ENCODE measurements around the gene KIZ. TPM values are rescaled to one million over a fixed set of nuclear protein-coding genes. Genes with fewer than 3 reads are reported as not detected.
"Not testable (repeated sequence)": the region's sequence is repeated elsewhere in the genome, so short reads cannot be mapped to it uniquely, and the experiment has no call there.

KIZ gene
- total RNA-seq, 1 donor from 2014 or later, result 18.0 TPM

DNA sequence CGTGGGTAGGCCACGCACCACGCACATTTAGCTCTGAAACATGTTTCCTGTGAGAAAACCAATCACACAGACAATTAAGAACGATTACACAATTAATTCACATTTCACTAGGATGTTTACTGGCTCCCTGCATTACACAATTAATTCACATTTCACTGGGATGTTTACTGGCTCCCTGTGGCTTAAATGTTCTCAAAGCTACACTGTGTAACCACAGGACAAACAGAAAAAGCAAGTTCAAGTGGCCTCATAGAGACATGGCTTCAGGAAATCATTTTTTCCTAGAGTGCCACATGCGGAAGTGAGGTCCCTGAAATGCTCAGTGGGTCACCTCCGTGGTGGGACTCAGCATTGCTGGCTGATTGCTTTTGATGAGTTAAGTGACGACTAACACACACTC, 115.5 kb downstream of the KIZ start:
- CTCF ChIA-PET, result no interaction called here
- Mint-ChIP-seq H3K4me1 (no peaks in the 10 kb centered on the region), H3K4me3 (no peak overlapping the region), H3K36me3 (ENCODE audit: low read depth) (peaks cover 56% of the 10 kb centered on the region), H3K9me3 (no peaks in the 10 kb centered on the region), H3K27ac (no peak overlapping the region), H3K27me3 (no peaks in the 10 kb centered on the region)
- ATAC-seq (ENCODE audit: low read depth) (no peak), DNase-seq (no peak)
- POLR2A ChIA-PET, result interaction anchor here (0.5 kb wide), 1 partner anchor 116 kb away, joined by 3 read pairs; no protein-coding TSS in a partner anchor
- TF ChIP-seq, protein P1, sequence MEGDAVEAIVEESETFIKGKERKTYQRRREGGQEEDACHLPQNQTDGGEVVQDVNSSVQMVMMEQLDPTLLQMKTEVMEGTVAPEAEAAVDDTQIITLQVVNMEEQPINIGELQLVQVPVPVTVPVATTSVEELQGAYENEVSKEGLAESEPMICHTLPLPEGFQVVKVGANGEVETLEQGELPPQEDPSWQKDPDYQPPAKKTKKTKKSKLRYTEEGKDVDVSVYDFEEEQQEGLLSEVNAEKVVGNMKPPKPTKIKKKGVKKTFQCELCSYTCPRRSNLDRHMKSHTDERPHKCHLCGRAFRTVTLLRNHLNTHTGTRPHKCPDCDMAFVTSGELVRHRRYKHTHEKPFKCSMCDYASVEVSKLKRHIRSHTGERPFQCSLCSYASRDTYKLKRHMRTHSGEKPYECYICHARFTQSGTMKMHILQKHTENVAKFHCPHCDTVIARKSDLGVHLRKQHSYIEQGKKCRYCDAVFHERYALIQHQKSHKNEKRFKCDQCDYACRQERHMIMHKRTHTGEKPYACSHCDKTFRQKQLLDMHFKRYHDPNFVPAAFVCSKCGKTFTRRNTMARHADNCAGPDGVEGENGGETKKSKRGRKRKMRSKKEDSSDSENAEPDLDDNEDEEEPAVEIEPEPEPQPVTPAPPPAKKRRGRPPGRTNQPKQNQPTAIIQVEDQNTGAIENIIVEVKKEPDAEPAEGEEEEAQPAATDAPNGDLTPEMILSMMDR (IDR thresholded peaks at IDR 0.05), result no peak
- intact Hi-C loops (cut with micrococcal nuclease), result no loop called here

DNA sequence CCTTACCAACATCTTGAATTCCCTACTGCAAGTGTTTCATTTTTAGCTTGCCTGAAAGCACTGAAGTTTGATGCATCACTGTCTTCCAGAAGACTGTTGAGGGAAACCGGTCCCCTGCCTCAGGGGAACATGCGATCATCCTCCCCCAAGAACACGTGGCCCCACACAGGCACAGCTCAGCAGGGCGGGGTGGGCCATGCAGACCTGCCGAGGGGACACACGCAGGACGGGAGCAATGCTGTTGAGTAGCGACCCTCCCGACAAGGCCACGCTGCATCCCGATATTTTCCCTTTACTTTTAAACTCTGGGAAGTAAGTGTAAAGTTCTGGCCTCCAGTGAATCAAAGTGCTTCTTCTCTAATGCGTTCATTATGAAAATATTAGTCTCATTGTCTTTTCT, 117.9 kb downstream of the KIZ start:
- TF ChIP-seq, protein P1 (IDR thresholded peaks at IDR 0.05), result no peak
- intact Hi-C loops (cut with micrococcal nuclease), result no loop called here
- peaks cover 51% of the 10 kb centered on the region for H3K36me3 Mint-ChIP-seq (ENCODE audit: low read depth)
- H3K4me3 Mint-ChIP-seq, result no peak overlapping the region
- no peak overlapping the region for H3K27ac Mint-ChIP-seq
- no peaks in the 10 kb centered on the region for H3K27me3 Mint-ChIP-seq
- DNase-seq (no peak), ATAC-seq (ENCODE audit: low read depth) (no peak)
- no peaks in the 10 kb centered on the region for H3K4me1 Mint-ChIP-seq
- POLR2A ChIA-PET, result no interaction called here
- no peaks in the 10 kb centered on the region for H3K9me3 Mint-ChIP-seq
- CTCF ChIA-PET, result no interaction called here

DNA sequence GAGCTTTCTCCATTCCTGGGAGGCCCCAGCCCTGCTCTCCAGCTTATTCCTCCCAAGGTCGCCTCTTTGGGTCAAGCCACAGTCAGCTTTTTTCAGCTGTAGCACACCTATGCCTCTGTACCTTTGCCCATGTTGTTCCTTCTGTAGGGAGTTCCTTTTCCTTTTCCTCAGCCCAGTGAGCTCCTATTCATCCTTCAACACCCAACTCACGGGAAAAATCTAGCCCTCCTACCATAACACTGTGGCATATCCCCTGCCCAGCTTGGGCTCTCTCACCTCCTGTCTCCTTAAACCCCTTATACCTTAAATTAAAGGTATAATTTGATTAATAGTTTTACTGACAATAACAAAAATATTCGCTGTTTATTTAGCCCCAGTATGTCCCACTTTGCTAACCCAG, 118.9 kb downstream of the KIZ start:
- Mint-ChIP-seq H3K4me3 (no peak overlapping the region), H3K27ac (no peak overlapping the region), H3K27me3 (no peaks in the 10 kb centered on the region), H3K4me1 (no peaks in the 10 kb centered on the region), H3K9me3 (no peaks in the 10 kb centered on the region), H3K36me3 (ENCODE audit: low read depth) (peaks cover 49% of the 10 kb centered on the region)
- TF ChIP-seq, protein P1 (IDR thresholded peaks at IDR 0.05), result no peak
- intact Hi-C loops (cut with micrococcal nuclease), result no loop called here
- DNase-seq, result no peak
- POLR2A ChIA-PET, result no interaction called here
- CTCF ChIA-PET, result interaction anchor here (3.4 kb wide), 1 partner anchor 9 kb away, joined by 11 read pairs; no protein-coding TSS in a partner anchor
- ATAC-seq (ENCODE audit: low read depth), result no peak

DNA sequence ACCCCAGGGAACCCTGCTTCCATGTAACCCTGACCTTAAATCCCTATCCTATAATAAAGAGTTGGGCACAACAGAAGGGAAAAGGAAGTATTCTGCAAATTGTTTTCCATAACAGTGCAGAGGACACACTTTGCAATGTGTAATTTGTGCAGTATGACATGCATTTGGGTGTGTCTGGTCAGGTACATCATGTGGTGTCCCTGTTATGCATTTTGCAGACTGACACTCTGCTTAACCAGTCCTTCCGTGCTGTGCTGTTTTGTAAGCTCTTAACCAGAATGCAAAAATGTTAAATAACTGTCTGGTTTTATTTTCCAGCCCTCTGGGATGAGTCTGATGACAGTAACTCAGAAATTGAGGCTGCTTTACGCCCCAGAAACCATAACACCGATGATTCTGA, 120.3 kb downstream of the KIZ start:
- H3K4me3 Mint-ChIP-seq, result no peak overlapping the region
- ChIA-PET POLR2A (no interaction called here), CTCF (interaction anchor here (3.4 kb wide), 1 partner anchor 11 kb away, joined by 11 read pairs; no protein-coding TSS in a partner anchor)
- H3K4me1 Mint-ChIP-seq, result no peaks in the 10 kb centered on the region
- peaks cover 43% of the 10 kb centered on the region for H3K36me3 Mint-ChIP-seq (ENCODE audit: low read depth)
- H3K27me3 Mint-ChIP-seq, result no peaks in the 10 kb centered on the region
- H3K9me3 Mint-ChIP-seq, result no peaks in the 10 kb centered on the region
- DNase-seq, result no peak
- no peak overlapping the region for H3K27ac Mint-ChIP-seq
- intact Hi-C loops (cut with micrococcal nuclease), result no loop called here
- ATAC-seq (ENCODE audit: low read depth), result no peak
- TF ChIP-seq, protein P1 (IDR thresholded peaks at IDR 0.05), result no peak

DNA sequence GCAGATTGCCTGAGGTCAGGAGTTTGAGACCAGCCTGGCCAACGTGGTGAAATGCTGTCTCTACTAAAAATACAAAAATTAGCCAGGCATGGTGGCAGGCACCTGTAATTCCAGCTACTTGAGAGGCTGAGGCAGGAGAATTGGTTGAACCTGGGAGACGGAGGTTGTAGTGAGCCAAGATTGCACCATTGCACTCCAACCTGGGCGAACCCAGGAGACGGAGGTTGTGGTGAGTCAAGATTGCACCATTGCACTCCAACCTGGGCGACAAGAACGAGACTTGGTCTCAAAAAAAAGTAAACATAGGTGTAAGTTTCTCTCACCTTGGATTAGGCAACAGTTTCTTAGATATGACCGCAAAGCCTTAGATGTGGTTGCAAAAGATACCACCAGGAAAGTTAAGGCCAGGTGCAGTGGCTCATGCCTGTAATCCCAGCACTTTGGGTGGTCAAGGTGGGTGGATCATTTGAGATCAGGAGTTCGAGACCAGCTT, 121.8 kb downstream of the KIZ start:
- H3K4me3 Mint-ChIP-seq; DNase-seq; H3K27me3 Mint-ChIP-seq; CTCF ChIA-PET; H3K9me3 Mint-ChIP-seq; ATAC-seq (ENCODE audit: low read depth); intact Hi-C loops (cut with micrococcal nuclease); H3K27ac Mint-ChIP-seq; POLR2A ChIA-PET; H3K4me1 Mint-ChIP-seq: not testable (repeated sequence)
- peaks cover 33% of the 10 kb centered on the region for H3K36me3 Mint-ChIP-seq (ENCODE audit: low read depth)

DNA sequence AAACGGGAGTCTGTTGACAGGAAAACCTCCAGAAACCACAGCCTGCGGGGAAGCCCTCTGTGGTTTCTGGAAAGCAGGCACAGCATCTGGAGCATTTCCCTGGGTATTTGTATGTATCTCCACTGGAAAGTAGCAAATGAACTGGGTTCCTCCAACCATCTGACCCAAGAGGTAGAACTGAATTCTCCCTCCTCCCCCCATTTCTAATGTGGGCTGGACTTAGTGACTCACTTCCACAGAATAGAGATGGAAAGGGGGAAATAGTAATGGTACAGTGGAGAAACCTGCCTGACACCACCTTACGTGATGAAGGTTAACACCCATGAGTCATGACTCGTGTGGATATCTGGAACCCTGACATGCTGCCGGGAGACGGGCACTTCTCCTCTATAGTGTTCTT, 125.4 kb downstream of the KIZ start:
- H3K4me1 Mint-ChIP-seq, result no peaks in the 10 kb centered on the region

More for the DNA sequence above, 125.4 kb downstream of the KIZ start:
- Mint-ChIP-seq H3K9me3 (no peaks in the 10 kb centered on the region), H3K27ac (no peak overlapping the region), H3K36me3 (ENCODE audit: low read depth) (peaks cover 6% of the 10 kb centered on the region), H3K27me3 (peaks cover 2% of the 10 kb centered on the region), H3K4me3 (no peak overlapping the region)
- no peak for DNase-seq
- POLR2A ChIA-PET, result no interaction called here
- intact Hi-C loops (cut with micrococcal nuclease), result no loop called here
- TF ChIP-seq, protein P1 (IDR thresholded peaks at IDR 0.05), result no peak
- CTCF ChIA-PET, result no interaction called here
- no peak for ATAC-seq (ENCODE audit: low read depth)
